WTC11 (cell line): Measurements from ENCODE around the gene CEP63.

Source experiments
- CTCF ChIP-seq: fragments of 200-600 bp; IDR thresholded peaks from 2 replicates; pipeline ENCODE4 v1.8.0; 2022; ENCODE audit warnings: antibody characterized with exemption
- FOXK1 ChIP-seq: sonication (generic); formaldehyde crosslinking; IDR thresholded peaks from 2 replicates; pipeline ENCODE4 v1.8.0; 2022; ENCODE audit warnings: mild to moderate bottlenecking, moderate library complexity, missing genetic modification reagents
- JUN ChIP-seq: sonication (generic); formaldehyde crosslinking; IDR thresholded peaks from 2 replicates; pipeline ENCODE4 v1.8.0; 2023; ENCODE audit warnings: mild to moderate bottlenecking, missing genetic modification reagents

DNA sequence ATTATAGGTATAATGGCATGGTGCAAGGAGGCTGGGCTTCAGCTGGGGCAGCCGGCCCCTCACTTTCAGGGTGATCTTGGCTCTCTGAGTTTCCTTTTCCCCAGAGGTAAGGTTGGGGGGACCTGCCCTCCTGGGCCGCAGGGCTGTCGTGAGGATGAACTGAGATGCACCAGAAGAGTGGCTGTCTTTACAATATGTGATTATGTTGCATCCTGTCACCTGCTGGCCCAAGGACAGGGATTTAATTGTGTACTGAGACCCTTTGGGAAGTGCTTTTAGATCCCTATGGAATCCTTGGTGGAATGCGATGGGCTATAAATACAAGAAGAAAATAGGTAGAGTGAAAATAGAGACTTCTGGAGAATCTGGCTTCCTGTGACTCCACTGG, 22.2 kb upstream of the CEP63 start:
- TF ChIP-seq FOXK1 (CRISPR knock-in tag) (no peak), CTCF (no peak), JUN (no peak)
